ENCODE measurements around the gene SEL1L.

Gene SEL1L

GRCh38 chr14:81565441-81566290 lies 32.0 kb upstream of the SEL1L start:
- Histone ChIP-seq H3K4me1 (no peaks in the 10 kb centered on the region), H3K9me3 (ENCODE audit: control insufficient read depth, low read length) (no peaks in the 10 kb centered on the region), H3K27ac (no peak overlapping the region), H3K9ac (no peak overlapping the region), H3K4me2 (ENCODE audit: low read length) (no peak overlapping the region), H2AFZ (no peak overlapping the region), H3K4me3 (ENCODE audit: low read depth, low read length) (no peak overlapping the region), H3K36me3 (ENCODE audit: control insufficient read depth, insufficient read depth, low read length) (no peaks in the 10 kb centered on the region), H3K27me3 (ENCODE audit: control insufficient read depth, insufficient read depth, low read length) (no peaks in the 10 kb centered on the region), H3K79me2 (no peaks in the 10 kb centered on the region)
- no peak for TF ChIP-seq CTCF (IDR thresholded peaks at IDR 0.05)

- Histone ChIP-seq H3K27me3 (ENCODE audit: control insufficient read depth, insufficient read depth, low read length) (no peaks in the 10 kb centered on the region), H3K9ac (no peak overlapping the region), H2AFZ (no peak overlapping the region), H3K4me1 (no peaks in the 10 kb centered on the region), H3K4me2 (ENCODE audit: low read length) (no peak overlapping the region), H3K36me3 (ENCODE audit: control insufficient read depth, insufficient read depth, low read length) (no peaks in the 10 kb centered on the region), H3K4me3 (ENCODE audit: low read depth, low read length) (no peak overlapping the region), H3K9me3 (ENCODE audit: control insufficient read depth, low read length) (no peaks in the 10 kb centered on the region), H3K27ac (no peak overlapping the region), H3K79me2 (no peaks in the 10 kb centered on the region)
- TF ChIP-seq CTCF (IDR thresholded peaks at IDR 0.05): no peak
Measured at GRCh38 chr14:81562818-81563217, 29.2 kb upstream of the SEL1L start.

GRCh38 chr14:81561084-81561775 lies 27.6 kb upstream of the SEL1L start:
- Histone ChIP-seq H3K27me3 (ENCODE audit: control insufficient read depth, insufficient read depth, low read length) (no peaks in the 10 kb centered on the region), H3K9ac (no peak overlapping the region), H3K4me1 (no peaks in the 10 kb centered on the region), H3K36me3 (ENCODE audit: control insufficient read depth, insufficient read depth, low read length) (no peaks in the 10 kb centered on the region), H2AFZ (no peak overlapping the region), H3K79me2 (no peaks in the 10 kb centered on the region), H3K4me2 (ENCODE audit: low read length) (no peak overlapping the region), H3K27ac (no peak overlapping the region), H3K4me3 (ENCODE audit: low read depth, low read length) (no peak overlapping the region), H3K9me3 (ENCODE audit: control insufficient read depth, low read length) (no peaks in the 10 kb centered on the region)
- TF ChIP-seq CTCF (IDR thresholded peaks at IDR 0.05): no peak

GRCh38 chr14:81559385-81559784 lies 25.7 kb upstream of the SEL1L start:
- H3K4me1 ChIP-seq: no peaks in the 10 kb centered on the region
- H3K9ac ChIP-seq: no peak overlapping the region
- H2AFZ ChIP-seq: no peak overlapping the region
- H3K79me2 ChIP-seq: no peaks in the 10 kb centered on the region
- no peaks in the 10 kb centered on the region for H3K9me3 ChIP-seq (ENCODE audit: control insufficient read depth, low read length)
- no peak overlapping the region for H3K4me3 ChIP-seq (ENCODE audit: low read depth, low read length)
- H3K4me2 ChIP-seq (ENCODE audit: low read length): no peak overlapping the region
- H3K27ac ChIP-seq: no peak overlapping the region
- no peaks in the 10 kb centered on the region for H3K27me3 ChIP-seq (ENCODE audit: control insufficient read depth, insufficient read depth, low read length)
- no peaks in the 10 kb centered on the region for H3K36me3 ChIP-seq (ENCODE audit: control insufficient read depth, insufficient read depth, low read length)
- no peak for TF ChIP-seq CTCF (IDR thresholded peaks at IDR 0.05)
